ENCODE results near the gene ERICH2. TPM values are rescaled to one million over a fixed set of nuclear protein-coding genes. Genes with fewer than 3 reads are reported as not detected.

Gene ERICH2
- total RNA-seq, 1 experiment from 2014 or later: 2.4 TPM

DNA sequence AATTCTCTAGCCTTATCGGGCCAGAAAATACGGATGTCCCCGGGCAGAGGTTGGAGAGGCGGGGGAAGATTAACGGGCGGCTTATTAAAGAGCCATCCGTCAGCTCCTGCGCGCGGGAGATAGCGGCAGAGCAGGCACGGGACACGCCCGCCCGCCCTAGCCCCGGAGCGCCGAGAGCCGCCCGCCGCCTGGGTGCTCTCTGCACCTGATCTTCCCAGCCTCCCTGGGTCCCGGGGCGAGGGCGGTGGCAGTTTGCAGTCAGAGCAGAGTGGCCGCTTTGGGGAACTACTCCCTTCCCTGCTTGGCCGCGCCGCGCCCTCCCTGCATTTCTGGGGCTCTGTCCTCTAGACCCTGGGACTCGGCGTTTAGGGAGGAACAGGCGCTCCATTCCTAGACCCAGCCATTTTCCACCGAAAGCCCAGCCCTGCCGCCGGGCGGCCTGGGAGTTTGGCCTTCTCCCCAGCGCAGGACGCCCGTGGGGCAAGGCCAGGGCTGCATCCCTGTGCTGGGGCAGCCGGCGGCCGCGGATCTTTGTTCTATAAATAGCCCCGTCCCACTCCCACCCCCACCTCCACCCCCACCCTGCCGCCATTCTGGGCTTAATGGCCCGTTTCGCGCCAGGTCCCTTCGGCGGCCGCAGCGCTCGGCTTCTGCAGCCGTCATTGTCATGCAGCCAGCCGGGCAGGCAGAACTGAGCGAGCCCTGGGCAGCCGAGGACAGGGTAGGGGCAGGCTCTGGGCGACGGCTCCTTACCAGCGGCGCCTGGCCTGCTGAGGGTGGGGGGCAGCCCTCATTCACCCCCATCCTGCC, 53.1 kb downstream of the ERICH2 start:
- CTCF ChIA-PET: no interaction called here
- no peaks in the 10 kb centered on the region for H3K9me2 ChIP-seq (ENCODE audit: insufficient read depth)
- H3K9ac ChIP-seq (ENCODE audit: low read length): no peak overlapping the region
- no peaks in the 10 kb centered on the region for H4K20me1 ChIP-seq (ENCODE audit: insufficient read depth)
- peaks cover 0 to 4% of the 10 kb centered on the region in 2 experiments; a peak in 1 of 4 replicates for H3K4me1 ChIP-seq (ENCODE audit: control insufficient read depth in 1 of 2, insufficient read depth in 2 of 2, low read length in 2 of 2)
- no peaks in the 10 kb centered on the region for H3K79me2 ChIP-seq (ENCODE audit: insufficient read depth, low read length)
- no peak overlapping the region for H2AFZ ChIP-seq (ENCODE audit: low read depth, low read length, poor library complexity, severe bottlenecking)
- POLR2A ChIA-PET: no interaction called here
- no TSS peak for BruUV-seq (replicated peaks)
- RAD21 ChIA-PET (ENCODE audit: low non-redundant PET in 1 of 2, low total read pairs in 2 of 2, uncharacterized antibody in 2 of 2, unreplicated experiment in 2 of 2): no interaction called here
- no peaks in the 10 kb centered on the region for H3K36me3 ChIP-seq (ENCODE audit: control insufficient read depth in 1 of 2, insufficient read depth in 2 of 2, low read length in 2 of 2)
- no peak overlapping the region for H3K27ac ChIP-seq (ENCODE audit: low read depth, low read length)
- intact Hi-C loops (cut with micrococcal nuclease): no loop called here
- no peaks in the 10 kb centered on the region for H3K9me3 ChIP-seq (ENCODE audit: control insufficient read depth in 1 of 2, insufficient read depth in 1 of 2, low read depth in 1 of 2, low read length in 2 of 2)
- ATAC-seq: no peak
- no peaks in the 10 kb centered on the region for H3K27me3 ChIP-seq (ENCODE audit: insufficient read depth, low read length)
- H3K4me2 ChIP-seq (ENCODE audit: low read length): no peak overlapping the region
- TF ChIP-seq, protein P1, sequence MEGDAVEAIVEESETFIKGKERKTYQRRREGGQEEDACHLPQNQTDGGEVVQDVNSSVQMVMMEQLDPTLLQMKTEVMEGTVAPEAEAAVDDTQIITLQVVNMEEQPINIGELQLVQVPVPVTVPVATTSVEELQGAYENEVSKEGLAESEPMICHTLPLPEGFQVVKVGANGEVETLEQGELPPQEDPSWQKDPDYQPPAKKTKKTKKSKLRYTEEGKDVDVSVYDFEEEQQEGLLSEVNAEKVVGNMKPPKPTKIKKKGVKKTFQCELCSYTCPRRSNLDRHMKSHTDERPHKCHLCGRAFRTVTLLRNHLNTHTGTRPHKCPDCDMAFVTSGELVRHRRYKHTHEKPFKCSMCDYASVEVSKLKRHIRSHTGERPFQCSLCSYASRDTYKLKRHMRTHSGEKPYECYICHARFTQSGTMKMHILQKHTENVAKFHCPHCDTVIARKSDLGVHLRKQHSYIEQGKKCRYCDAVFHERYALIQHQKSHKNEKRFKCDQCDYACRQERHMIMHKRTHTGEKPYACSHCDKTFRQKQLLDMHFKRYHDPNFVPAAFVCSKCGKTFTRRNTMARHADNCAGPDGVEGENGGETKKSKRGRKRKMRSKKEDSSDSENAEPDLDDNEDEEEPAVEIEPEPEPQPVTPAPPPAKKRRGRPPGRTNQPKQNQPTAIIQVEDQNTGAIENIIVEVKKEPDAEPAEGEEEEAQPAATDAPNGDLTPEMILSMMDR (IDR thresholded peaks at IDR 0.05 in 2 of 3, conservative IDR thresholded peaks at IDR 0.05 in 1 of 3; ENCODE audit: borderline replicate concordance in 1 of 3, insufficient read depth in 1 of 3, low read depth in 2 of 3, low read length in 2 of 3): no peak
- TF ChIP-seq FOSL1 (IDR thresholded peaks at IDR 0.05; ENCODE audit: low read depth): no peak
- TF ChIP-seq, protein P2, sequence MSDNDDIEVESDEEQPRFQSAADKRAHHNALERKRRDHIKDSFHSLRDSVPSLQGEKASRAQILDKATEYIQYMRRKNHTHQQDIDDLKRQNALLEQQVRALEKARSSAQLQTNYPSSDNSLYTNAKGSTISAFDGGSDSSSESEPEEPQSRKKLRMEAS (IDR thresholded peaks at IDR 0.05): no peak
- no peak for TF ChIP-seq EZH2phosphoT487 (IDR thresholded peaks at IDR 0.05; ENCODE audit: borderline replicate concordance)
- no peak for TF ChIP-seq JUND (IDR thresholded peaks at IDR 0.05)
- no peak for TF ChIP-seq ELF1 (IDR thresholded peaks at IDR 0.05; ENCODE audit: borderline replicate concordance, low read depth)
- TF ChIP-seq, protein P3, sequence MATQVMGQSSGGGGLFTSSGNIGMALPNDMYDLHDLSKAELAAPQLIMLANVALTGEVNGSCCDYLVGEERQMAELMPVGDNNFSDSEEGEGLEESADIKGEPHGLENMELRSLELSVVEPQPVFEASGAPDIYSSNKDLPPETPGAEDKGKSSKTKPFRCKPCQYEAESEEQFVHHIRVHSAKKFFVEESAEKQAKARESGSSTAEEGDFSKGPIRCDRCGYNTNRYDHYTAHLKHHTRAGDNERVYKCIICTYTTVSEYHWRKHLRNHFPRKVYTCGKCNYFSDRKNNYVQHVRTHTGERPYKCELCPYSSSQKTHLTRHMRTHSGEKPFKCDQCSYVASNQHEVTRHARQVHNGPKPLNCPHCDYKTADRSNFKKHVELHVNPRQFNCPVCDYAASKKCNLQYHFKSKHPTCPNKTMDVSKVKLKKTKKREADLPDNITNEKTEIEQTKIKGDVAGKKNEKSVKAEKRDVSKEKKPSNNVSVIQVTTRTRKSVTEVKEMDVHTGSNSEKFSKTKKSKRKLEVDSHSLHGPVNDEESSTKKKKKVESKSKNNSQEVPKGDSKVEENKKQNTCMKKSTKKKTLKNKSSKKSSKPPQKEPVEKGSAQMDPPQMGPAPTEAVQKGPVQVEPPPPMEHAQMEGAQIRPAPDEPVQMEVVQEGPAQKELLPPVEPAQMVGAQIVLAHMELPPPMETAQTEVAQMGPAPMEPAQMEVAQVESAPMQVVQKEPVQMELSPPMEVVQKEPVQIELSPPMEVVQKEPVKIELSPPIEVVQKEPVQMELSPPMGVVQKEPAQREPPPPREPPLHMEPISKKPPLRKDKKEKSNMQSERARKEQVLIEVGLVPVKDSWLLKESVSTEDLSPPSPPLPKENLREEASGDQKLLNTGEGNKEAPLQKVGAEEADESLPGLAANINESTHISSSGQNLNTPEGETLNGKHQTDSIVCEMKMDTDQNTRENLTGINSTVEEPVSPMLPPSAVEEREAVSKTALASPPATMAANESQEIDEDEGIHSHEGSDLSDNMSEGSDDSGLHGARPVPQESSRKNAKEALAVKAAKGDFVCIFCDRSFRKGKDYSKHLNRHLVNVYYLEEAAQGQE (IDR thresholded peaks at IDR 0.05; ENCODE audit: low read depth): no peak
- no peak for TF ChIP-seq EZH2 (IDR thresholded peaks at IDR 0.05)
- TF ChIP-seq SRF (IDR thresholded peaks at IDR 0.05; ENCODE audit: low read depth): no peak
- TF ChIP-seq SP1 (IDR thresholded peaks at IDR 0.05; ENCODE audit: low read depth): no peak
- TF ChIP-seq POLR2A (IDR thresholded peaks at IDR 0.05; ENCODE audit: borderline replicate concordance, extremely low read depth, insufficient read depth, insufficient read length): no peak
- no peak for TF ChIP-seq ZFX (IDR thresholded peaks at IDR 0.05)
- TF ChIP-seq CEBPB (IDR thresholded peaks at IDR 0.05; ENCODE audit: low read depth): no peak
- TF ChIP-seq TCF7L2 (IDR thresholded peaks at IDR 0.05; ENCODE audit: borderline replicate concordance, extremely low read depth, insufficient read depth, insufficient read length): no peak
- no peak for TF ChIP-seq POLR2AphosphoS5 (IDR thresholded peaks at IDR 0.05; ENCODE audit: low read depth, low read length)
- no peak for DNase-seq (ENCODE audit: low read depth, low spot score)
- H3K4me3 ChIP-seq (replicated peaks in 1 of 2; ENCODE audit: low read depth in 1 of 2, low read length in 2 of 2): no peak overlapping the region
